GM12878 (cell line): ENCODE data around the gene NUP155.
"Not testable (repeated sequence)": the region's sequence is repeated elsewhere in the genome, so short reads cannot be mapped to it uniquely, and the experiment has no call there.

Source experiments
- CEBPB ChIP-seq, 2 experiments: fragments of 150-350 bp in 1 of 2; IDR thresholded peaks; 2 replicates each; pipeline ENCODE4 v1.6.1; 2012 to 2014; ENCODE audit warnings: low read depth in 2 of 2, low read length in 2 of 2, borderline replicate concordance in 1 of 2, inconsistent platforms in 1 of 2
- CTCF ChIP-seq, 3 experiments: IDR thresholded peaks in 2 of 3; conservative IDR thresholded peaks in 1 of 3; 2 replicates each; pipeline ENCODE4 v1.5.1; 2011; ENCODE audit warnings: low read depth in 3 of 3, low read length in 3 of 3, mild to moderate bottlenecking in 3 of 3, control low read depth in 2 of 3, moderate library complexity in 2 of 3, inconsistent platforms in 1 of 3, mixed read lengths in 1 of 3; ENCODE audit not compliant: control insufficient read depth in 2 of 3, insufficient read depth in 1 of 3; ENCODE audit errors: extremely low read depth in 1 of 3
- EP300 ChIP-seq, 2 experiments: fragments of 150-350 bp in 1 of 2; IDR thresholded peaks; 2 replicates each; pipeline ENCODE4 v1.6.1; 2011 to 2012; ENCODE audit warnings: low read depth in 2 of 2, low read length in 2 of 2, borderline replicate concordance in 1 of 2, improper control_type of control experiment in 1 of 2, inconsistent platforms in 1 of 2; ENCODE audit not compliant: control insufficient read depth in 1 of 2
- FOS ChIP-seq: IDR thresholded peaks from 3 replicates; pipeline ENCODE4 v1.6.1; 2011; ENCODE audit warnings: borderline replicate concordance; ENCODE audit not compliant: insufficient read length; ENCODE audit errors: extremely low read depth
- JUNB ChIP-seq: IDR thresholded peaks from 2 replicates; pipeline ENCODE4 v1.6.1; 2016; ENCODE audit warnings: antibody characterized with exemption, mild to moderate bottlenecking
- MXI1 ChIP-seq: fragments of 150-350 bp; IDR thresholded peaks from 2 replicates; pipeline ENCODE4 v1.6.1; 2011; ENCODE audit warnings: low read depth, mild to moderate bottlenecking, inconsistent platforms, low read length, improper control_type of control experiment
- NFIC ChIP-seq: IDR thresholded peaks from 2 replicates; pipeline ENCODE4 v1.6.1; 2012; ENCODE audit warnings: low read depth, mild to moderate bottlenecking, inconsistent platforms, low read length, moderate library complexity
- NRF1 ChIP-seq: conservative IDR thresholded peaks from 2 replicates; pipeline ENCODE4 v1.6.1; 2011; ENCODE audit warnings: mild to moderate bottlenecking, low read depth, low read length, improper control_type of control experiment
- POLR2A ChIP-seq: IDR thresholded peaks from 2 replicates; pipeline ENCODE4 v1.6.1; 2011; ENCODE audit warnings: low read depth, mild to moderate bottlenecking, low read length
- TAF1 ChIP-seq: IDR thresholded peaks from 2 replicates; pipeline ENCODE4 v1.6.1; 2011; ENCODE audit warnings: mild to moderate bottlenecking, low read depth, low read length, borderline replicate concordance
- TARDBP ChIP-seq: IDR thresholded peaks from 2 replicates; pipeline ENCODE4 v1.6.1; 2016; ENCODE audit warnings: borderline replicate concordance
- TF ChIP-seq, protein P1 (sequence below): fragments of 450-650 bp; IDR thresholded peaks from 2 replicates; pipeline ENCODE4 v1.6.1; 2017; ENCODE audit warnings: mild to moderate bottlenecking

DNA sequence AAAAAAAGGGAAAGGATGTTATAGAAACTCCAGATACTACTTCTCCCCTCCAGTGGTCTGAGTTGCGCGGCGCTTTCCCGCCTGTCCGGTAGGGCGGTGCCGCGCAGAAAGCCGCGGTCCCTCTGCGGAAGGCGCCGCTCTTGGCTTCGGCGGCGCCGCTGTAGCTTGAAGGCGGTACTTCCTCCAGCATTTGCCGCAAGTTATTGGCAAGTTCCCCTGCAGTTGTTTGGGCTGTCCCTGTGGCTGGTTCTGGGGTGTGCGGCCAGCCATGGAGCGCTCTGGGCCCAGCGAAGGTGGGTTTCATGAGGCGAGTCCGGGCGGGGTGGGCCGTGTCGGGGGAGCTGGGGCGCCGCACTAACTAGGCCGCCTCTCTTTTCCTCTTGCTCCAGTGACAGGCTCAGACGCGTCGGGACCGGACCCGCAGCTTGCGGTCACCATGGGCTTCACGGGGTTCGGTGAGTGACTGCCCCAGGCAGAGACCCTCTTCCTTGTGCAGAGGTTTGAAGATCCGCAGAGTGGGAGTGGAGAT lies 8.3 kb upstream of the NUP155 start, which contains the start of gene WDR70:
- TF ChIP-seq FOS; NFIC; CEBPB (IDR thresholded peaks at IDR 0.05; ENCODE audit: borderline replicate concordance in 1 of 2, low read depth in 2 of 2, low read length in 2 of 2); JUNB; EP300 (IDR thresholded peaks at IDR 0.05; ENCODE audit: borderline replicate concordance in 1 of 2, control insufficient read depth in 1 of 2, low read depth in 2 of 2, low read length in 2 of 2); NRF1: not testable (repeated sequence)
- TF ChIP-seq POLR2A, result peak; percentile 86
- TF ChIP-seq CTCF (IDR thresholded peaks at IDR 0.05 in 2 of 3, conservative IDR thresholded peaks at IDR 0.05 in 1 of 3; ENCODE audit: control insufficient read depth in 2 of 3, extremely low read depth in 1 of 3, insufficient read depth in 1 of 3, low read depth in 3 of 3, low read length in 3 of 3), result peak; percentile 75 to 78 (median 78)
- TF ChIP-seq, protein P1, sequence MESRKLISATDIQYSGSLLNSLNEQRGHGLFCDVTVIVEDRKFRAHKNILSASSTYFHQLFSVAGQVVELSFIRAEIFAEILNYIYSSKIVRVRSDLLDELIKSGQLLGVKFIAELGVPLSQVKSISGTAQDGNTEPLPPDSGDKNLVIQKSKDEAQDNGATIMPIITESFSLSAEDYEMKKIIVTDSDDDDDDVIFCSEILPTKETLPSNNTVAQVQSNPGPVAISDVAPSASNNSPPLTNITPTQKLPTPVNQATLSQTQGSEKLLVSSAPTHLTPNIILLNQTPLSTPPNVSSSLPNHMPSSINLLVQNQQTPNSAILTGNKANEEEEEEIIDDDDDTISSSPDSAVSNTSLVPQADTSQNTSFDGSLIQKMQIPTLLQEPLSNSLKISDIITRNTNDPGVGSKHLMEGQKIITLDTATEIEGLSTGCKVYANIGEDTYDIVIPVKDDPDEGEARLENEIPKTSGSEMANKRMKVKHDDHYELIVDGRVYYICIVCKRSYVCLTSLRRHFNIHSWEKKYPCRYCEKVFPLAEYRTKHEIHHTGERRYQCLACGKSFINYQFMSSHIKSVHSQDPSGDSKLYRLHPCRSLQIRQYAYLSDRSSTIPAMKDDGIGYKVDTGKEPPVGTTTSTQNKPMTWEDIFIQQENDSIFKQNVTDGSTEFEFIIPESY, result not testable (repeated sequence)
- 0 out of 2 replicates have a peak, but pooled peaks have one; percentile 47 for TF ChIP-seq TARDBP
- peak; percentile 71; the same call in 1 of the 2 replicates for TF ChIP-seq TAF1
- peak; percentile 68 for TF ChIP-seq MXI1
